PFSK-1 (cell line): ENCODE measurements around the gene CGREF1.

Source experiments
- FOXP2 ChIP-seq: optimal IDR thresholded peaks from 2 replicates; pipeline ENCODE3; 2011; ENCODE audit warnings: borderline replicate concordance, control low read depth, inconsistent platforms; ENCODE audit not compliant: insufficient read depth; ENCODE audit errors: extremely low read length, extremely low read depth
- POLR2AphosphoS5 ChIP-seq: IDR thresholded peaks from 2 replicates; pipeline ENCODE4 v1.6.1; 2012; ENCODE audit warnings: low read depth, mild to moderate bottlenecking, control low read depth, low read length, moderate library complexity
- SIN3A ChIP-seq: IDR thresholded peaks from 2 replicates; pipeline ENCODE4 v1.6.1; 2012; ENCODE audit warnings: mild to moderate bottlenecking, low read length, moderate library complexity, borderline replicate concordance; ENCODE audit not compliant: insufficient read depth
- TAF1 ChIP-seq: IDR thresholded peaks from 2 replicates; pipeline ENCODE4 v1.6.1; 2012; ENCODE audit warnings: low read length, control low read depth, borderline replicate concordance; ENCODE audit not compliant: insufficient read depth
- TF ChIP-seq, protein P1 (sequence below), 2 experiments: IDR thresholded peaks; 2 replicates each; pipeline versions ENCODE4 v1.6.1 to v1.8.0; 2011 to 2012; ENCODE audit warnings: low read depth in 2 of 2, low read length in 2 of 2, control low read depth in 1 of 2, inconsistent platforms in 1 of 2, mild to moderate bottlenecking in 1 of 2, moderate library complexity in 1 of 2; ENCODE audit not compliant: insufficient read depth in 1 of 2

The CGREF1 gene

DNA sequence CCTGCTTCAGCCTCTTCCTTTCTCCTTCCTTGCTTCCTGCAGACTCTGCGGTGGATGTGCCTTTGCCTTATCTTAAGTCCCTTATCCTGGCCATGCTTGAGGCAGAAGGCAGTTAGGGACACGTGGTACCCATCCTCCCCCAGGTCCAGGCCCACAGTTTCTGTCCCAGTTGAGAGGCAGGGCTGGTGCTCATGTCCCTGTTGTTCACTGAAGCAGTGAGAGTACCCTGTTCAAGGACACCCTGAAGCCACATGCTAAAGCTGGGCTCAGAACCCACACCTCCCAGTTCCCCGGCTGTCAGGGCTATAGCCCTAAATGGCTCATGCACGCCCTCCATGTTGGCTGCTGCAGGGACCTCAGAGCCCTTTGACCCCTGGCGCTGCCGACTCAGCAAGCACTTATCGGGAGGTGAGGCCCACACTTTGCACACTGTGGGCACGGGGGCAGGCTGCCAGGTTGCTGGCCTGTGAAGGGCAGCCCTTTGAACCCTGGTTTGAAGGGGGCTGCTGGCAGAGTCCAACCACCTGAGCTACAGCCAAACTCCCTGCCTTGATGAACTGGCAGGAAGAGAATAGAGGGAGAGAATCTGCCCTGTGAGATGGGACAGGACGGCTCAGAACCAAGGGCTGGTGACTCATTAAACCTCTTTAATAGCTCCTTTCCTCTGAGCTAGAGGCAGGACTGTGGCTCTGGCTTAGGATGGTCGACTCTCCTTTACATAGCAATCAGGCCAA, 26.1 kb downstream of the CGREF1 start:
- TF ChIP-seq FOXP2 (no peak), TAF1 (no peak), SIN3A (no peak), POLR2AphosphoS5 (no peak)
- TF ChIP-seq, protein P1, sequence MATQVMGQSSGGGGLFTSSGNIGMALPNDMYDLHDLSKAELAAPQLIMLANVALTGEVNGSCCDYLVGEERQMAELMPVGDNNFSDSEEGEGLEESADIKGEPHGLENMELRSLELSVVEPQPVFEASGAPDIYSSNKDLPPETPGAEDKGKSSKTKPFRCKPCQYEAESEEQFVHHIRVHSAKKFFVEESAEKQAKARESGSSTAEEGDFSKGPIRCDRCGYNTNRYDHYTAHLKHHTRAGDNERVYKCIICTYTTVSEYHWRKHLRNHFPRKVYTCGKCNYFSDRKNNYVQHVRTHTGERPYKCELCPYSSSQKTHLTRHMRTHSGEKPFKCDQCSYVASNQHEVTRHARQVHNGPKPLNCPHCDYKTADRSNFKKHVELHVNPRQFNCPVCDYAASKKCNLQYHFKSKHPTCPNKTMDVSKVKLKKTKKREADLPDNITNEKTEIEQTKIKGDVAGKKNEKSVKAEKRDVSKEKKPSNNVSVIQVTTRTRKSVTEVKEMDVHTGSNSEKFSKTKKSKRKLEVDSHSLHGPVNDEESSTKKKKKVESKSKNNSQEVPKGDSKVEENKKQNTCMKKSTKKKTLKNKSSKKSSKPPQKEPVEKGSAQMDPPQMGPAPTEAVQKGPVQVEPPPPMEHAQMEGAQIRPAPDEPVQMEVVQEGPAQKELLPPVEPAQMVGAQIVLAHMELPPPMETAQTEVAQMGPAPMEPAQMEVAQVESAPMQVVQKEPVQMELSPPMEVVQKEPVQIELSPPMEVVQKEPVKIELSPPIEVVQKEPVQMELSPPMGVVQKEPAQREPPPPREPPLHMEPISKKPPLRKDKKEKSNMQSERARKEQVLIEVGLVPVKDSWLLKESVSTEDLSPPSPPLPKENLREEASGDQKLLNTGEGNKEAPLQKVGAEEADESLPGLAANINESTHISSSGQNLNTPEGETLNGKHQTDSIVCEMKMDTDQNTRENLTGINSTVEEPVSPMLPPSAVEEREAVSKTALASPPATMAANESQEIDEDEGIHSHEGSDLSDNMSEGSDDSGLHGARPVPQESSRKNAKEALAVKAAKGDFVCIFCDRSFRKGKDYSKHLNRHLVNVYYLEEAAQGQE (IDR thresholded peaks at IDR 0.05; ENCODE audit: insufficient read depth in 1 of 2, low read depth in 2 of 2, low read length in 2 of 2) = no peak

DNA sequence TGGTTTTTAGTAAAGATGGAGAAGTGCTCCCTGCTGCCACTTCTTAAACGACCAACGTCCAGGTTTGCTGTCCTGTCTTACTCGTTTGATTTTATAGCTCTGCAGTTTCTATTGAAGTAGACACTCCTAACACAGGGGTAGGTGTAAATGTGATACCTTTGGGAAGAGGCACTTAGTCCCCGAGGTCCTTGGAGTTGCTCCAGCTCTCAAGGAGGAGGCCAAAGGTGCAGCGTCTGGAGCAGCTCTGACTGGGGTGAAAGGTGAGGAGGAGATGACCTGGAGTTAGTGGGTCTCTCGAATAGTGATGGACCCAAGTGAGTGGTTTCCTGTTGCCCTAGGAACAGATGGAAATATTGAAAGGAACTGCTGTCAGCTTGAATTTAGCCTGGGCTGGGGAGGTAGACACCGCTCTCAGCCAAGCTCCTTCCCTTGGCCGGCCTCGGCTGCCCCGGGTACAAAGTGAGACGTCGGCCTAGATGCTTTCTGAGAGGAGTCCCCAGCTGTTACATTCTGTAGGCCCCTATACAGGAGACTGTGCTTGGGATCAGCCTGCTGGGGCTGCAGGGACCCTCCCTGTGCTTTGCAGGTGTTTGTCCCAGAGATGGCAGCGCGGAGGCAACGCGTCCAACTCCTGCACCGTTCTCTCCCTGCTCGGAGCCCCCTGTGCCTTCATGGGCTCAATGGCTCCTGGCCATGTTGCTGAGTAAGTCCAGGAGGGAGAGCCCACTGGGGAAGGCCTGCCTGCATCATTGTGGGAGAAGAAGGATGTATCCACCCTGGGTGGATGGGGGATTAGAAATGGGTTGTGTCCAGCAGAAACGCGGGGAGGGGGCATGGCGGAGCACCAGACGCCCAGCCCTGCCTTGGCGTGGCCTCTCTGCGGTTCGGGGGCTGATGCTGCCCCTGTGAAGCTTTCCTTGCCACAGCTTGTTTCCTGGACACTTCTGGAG, 26.9 kb downstream of the CGREF1 start:
- no peak for TF ChIP-seq POLR2AphosphoS5
- no peak for TF ChIP-seq SIN3A
- no peak for TF ChIP-seq TAF1
- TF ChIP-seq, protein P1 (IDR thresholded peaks at IDR 0.05; ENCODE audit: insufficient read depth in 1 of 2, low read depth in 2 of 2, low read length in 2 of 2) = no peak
- no peak for TF ChIP-seq FOXP2

DNA sequence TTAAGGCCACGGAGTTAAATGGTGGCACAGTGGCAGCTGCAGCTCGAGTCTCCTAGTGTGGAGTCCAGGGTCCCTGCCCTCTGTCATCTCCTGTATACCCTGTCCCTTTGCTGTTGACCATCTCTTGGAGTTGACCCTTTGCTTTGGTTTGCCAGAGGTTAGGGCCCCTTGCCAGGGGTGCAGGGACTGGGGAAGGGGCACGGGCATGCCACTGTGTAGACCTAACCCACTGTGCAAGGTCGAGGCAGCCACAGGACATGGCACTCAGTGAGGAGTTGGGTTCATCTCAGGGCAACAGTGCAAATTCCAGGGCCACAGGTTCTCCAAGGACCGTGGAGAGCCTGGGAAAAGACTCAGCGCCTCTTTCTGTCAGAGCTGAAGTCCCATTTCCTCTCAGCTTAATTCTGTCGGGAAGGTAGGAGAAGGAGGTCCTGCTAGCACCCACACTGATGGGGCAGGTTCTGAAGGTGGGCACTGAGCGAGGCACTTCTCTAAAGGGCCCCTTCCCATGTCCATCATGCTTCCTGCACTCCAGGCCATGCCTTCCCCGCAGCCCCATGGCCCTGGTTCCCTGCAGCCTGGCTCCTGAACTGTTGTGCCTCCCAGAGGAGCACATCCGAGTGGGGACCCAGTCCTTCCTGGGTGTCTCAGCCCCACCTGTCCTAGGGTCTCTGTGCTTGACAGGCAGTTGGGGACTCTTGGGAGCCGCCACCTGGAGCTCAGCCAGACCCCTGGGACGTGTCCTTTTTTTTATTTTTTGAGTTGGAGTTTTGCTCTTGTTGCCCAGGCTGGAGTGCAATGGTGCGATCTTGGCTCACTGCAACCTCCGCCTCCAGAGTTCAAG, 29.6 kb downstream of the CGREF1 start:
- no peak for TF ChIP-seq TAF1
- TF ChIP-seq, protein P1 (IDR thresholded peaks at IDR 0.05; ENCODE audit: insufficient read depth in 1 of 2, low read depth in 2 of 2, low read length in 2 of 2) = no peak
- TF ChIP-seq SIN3A = no peak
- TF ChIP-seq FOXP2 = no peak
- TF ChIP-seq POLR2AphosphoS5 = no peak

DNA sequence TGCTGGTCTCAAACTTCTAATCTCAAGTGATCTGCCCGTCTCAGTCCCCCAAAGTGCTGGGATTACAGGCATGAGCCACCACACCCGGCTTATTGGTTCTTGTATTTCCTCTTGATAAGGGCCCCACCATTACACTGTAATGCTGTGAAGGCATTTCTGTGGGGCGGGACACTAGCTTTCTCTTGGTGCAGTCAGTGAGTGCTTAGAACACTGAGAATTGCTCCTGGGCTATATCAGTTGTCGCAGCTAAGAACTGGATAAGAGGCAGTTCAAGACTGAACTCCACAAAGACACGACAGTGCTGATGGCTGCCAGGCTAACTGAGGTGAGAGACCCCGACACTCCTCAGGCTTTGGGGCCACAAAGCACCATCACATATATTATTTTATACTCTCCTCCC, 30.3 kb downstream of the CGREF1 start:
- TF ChIP-seq FOXP2 (no peak), POLR2AphosphoS5 (no peak), SIN3A (no peak), TAF1 (no peak)
- TF ChIP-seq, protein P1 (IDR thresholded peaks at IDR 0.05; ENCODE audit: insufficient read depth in 1 of 2, low read depth in 2 of 2, low read length in 2 of 2) = no peak
